RKO (cell line): ENCODE results near the gene CLTB.

Source experiments
- DNase-seq: peaks from one replicate; pipeline ENCODE4 v3.0.0-alpha.2; 2016; ENCODE audit warnings: low spot score

Gene CLTB

DNA sequence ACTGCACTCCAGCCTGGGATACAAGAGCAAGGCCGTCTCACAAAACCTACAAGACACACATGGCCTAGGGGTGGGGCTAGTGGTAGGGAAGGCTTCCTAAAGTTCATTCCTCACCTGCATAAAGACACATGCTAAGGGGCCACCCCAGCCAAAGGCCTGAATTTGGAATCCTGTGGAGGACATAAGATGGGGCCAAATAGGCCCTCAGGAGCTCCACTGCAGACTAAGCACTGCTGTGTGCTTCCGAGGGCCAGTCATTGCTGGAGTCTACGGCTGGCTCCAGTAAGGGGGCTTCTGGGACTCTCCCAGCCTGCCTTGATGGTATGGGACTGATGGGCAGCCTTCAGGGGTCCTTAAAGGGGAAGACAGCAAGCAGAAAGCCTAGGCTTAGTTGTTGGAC is 33.6 kb downstream of the CLTB start:
- no peak for DNase-seq

DNA sequence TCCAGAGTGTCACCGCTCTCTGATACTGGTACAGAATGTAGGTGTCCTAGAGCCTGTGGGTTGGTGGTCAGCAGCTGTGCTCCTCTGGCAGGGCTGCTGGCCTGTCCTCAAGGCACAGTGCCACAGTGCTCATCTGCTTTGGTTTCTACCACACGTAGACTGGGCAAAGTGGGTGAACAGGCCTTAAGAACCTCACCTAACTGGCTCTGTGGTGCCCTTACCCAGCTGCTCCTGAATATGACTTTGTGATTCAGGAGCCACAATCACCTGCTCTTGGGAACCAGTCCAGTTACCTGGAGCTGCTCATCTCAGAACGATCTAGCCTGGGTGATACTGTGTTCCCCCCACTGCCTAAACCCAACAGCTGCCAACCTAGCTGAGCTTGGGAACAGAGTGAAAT is 34.4 kb downstream of the CLTB start:
- no peak for DNase-seq

DNA sequence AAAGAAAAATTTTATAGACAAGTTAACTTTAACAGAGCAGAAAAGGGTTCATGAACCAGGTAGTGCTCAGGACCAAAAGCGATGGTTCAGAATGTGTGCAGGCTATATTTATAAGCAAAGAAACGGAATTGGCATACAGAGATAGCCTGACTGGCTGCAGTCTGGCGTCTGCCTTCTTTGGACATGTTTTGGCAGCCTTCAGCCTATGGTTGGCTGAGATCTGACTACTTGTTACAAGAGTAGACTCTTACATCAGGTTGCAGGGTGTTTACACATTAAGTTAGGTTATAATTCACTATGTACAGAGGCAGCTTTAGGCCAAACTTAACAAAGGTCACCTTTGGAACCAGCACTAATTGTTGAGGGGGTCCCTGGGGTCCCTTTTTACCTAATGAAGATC is 34.9 kb downstream of the CLTB start:
- DNase-seq, result no peak

DNA sequence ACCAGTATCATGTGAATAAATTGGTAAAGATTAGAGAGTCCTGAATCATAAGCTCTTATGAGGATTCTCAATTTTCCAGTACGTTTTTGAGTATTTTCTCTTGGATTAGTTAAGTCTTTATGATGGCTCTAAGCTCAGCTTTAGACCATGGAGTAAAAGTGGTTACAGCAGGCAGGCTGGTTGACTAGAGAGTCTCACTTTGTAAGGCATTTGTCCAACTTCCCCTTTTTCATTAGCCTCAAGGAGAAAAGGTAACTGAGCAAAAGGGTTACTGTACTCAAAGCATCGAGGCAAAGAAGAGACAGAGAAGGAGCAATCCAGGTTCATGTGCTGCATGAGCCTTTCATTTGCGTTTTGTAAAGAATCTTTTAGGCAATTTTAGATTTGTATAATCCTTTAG is 36.5 kb downstream of the CLTB start:
- no peak for DNase-seq

DNA sequence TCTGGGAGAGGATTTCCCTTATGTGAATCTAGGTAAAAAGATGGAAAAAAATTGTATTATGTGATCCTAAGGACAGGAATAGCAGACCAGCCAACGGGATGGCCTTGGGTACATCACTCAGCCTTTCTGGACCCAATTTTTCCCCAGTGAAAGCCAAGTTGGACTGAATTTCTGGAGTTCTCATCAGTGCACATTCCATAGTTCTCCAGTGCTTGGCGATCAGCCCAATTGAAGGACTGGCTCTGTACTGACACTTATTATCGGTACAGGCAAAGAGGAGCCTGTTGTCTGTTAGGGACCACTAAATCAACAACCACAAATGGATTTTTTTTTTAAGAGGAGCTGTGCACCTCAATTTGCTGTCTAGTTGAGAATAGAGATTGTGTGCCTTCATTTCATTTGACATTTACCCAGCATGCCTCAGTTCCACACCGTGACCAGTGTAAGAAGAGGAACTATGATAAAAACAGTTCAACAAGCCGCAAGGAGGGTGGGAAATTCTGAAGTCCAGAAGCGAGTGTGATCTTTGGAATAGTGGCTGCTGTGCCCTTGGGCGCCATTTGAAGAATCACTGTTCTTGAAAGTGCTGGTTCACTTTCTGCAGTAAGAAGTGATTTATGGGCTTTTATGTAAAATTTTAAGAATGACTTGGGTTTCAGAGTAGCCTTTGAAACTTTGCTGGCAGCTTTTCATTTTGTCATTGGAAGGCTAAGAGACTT is 43.1 kb downstream of the CLTB start:
- DNase-seq, result no peak

DNA sequence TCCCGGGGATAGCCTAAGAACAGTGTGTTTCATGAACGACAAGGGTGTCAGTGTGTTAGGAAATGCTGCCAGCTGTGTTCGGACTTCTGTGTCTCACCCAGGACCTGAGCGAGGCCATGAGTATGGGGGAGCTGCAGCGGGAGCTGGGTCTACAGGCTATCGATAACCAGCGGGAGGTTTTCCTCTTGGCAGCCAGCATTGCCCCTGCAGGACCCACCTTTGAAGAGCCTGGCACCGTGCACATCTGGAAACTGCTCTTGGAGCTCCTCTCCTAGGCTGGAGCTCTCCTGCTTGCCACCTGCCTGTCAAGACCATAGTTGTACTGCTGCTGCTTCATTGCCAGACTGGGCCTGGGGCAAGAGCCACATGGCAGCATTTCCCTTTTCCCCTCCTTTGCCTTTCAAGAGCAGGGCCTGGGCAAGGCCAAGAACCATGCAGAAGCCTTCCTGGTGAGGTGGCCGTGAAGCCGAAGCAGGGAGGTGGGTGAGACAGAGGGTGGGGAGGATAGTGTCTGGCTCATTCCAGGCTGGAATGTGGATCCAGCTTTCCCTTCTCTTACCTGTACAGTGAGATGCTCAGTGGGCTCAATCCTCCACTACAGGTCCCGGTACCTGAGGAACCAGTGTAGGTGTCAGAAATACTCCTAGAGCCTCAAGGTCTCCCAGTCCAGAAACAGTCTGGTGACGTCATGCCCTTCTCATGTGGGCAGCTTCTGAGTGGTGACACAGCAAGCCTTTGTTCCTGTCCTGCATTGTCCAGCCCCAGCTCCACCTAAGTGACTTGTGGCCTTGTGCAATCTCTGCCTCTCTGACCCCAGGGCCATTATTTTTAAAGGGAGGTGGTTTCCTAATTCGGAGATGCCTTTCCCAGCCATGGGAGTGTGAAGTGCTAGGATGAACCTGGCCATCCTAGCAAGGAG is 44.5 kb downstream of the CLTB start:
- DNase-seq, result no peak

DNA sequence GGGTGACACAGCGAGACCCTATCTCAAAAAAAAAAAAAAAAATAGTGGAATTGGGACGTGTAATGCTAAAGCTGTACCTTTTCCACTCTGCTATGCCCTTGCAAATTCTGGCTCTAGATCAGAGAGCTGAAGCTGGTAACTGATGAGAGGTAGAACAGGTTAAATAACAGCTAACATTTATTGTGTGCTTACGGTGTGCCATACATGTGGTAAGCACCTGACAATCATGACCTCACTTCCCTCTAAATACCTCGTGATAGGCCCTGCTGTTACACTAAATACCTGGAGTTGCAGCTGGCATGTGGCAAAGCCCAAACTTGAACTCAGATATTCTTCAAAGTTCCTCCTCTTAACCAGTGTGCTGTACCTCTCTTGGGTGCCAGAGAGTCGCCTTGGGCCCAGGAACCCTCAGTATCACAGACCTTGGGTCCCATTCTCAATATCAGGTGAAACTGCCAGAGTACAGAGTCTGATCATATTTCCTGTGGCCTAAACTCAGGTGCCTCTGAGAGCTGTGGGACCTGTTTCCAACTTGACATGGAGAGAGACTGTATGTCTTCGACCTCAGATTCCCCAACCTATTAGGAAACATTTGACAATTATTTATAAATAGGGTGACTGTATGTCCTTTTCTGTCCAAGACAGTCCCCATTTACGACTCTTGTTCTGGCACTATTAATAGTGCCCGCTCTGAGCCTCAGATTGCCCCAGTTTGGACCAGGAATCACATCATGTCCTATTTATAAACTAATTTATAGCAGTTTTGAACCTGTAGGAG is 46.2 kb downstream of the CLTB start:
- no peak for DNase-seq

DNA sequence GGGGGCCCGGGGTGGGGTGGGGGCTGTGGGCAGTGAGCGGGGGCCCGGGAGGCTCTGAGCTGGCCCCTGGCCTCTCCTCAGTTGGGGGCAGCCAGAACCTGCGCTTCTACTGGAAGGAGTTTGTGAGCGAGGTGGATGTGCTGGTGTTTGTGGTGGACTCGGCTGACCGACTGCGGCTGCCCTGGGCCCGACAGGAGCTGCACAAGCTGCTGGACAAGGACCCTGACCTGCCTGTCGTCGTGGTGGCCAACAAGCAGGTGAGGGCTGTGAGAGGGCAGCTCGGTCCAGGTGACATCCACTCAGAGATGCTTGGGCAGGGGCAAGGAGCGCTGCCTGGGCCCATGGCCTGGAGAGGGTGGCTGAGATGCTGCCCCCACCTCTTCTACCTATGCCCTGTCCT is 47.6 kb downstream of the CLTB start:
- no peak for DNase-seq

DNA sequence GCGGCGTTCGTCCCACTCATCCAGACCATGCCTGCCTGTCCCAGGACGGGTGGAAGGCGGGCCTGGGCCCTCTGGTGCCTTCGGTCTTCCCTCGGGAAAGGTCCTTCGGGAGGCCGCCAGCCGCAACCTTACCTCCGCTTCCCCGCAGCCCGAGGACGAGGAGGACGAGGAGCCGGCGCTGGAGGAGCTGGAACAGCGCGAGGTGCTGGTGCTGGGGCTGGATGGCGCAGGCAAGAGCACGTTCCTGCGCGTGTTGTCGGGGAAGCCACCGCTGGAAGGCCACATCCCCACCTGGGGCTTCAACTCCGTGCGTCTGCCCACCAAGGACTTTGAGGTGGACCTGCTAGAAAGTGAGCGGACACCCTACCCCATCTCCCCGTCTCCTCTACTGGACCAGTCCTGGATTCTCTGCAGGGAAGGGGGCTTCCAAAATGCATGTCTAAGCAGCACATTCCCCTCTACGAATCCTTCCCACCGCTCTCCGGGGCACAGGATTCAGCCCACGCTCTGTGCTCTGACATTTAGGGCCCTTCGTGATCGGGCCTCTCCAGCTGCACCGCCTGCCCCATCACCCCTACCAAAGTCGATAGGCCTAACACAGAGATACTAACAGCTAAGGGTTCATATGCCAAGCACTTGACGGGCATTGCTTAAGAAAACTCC is 50.0 kb downstream of the CLTB start:
- no peak for DNase-seq

DNA sequence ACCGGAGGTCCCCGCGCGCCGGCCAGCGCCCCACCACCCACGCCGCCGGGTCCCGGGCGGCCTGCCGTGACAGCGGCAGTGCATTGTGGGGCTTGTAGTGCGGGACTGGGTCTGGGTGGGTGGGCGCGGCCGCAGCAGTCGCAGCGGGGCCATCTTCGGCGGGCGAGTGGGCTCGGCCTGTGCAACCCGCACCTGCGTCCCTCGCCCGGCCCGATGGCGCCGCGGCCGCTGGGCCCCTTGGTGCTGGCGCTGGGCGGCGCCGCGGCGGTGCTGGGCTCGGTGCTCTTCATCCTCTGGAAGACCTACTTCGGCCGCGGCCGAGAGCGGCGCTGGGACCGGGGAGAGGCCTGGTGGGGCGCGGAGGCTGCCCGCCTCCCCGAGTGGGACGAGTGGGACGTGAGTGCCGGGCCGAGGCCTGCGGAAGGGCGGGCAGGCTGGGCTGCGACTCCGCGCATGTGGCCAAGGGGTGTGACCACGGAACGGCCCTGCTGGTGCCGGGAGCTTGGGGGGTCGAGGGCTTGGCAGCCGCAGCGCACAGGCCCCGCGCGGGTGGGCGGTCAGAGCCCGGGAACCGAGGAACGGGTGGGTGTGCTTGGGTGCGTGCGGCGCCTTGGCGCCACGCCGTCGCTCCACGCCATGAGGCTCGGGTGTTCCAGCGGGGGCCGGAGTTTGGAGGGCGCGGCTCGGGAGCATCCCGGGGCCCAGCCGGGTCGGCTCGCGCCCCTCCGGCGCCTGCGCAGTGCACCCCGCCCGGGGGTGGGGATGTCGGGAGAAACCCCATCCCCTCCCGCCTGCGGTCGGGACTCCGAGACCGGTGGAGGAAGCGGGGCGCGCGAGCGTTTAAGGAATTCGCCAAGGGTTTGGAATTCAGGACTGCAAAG is 50.7 kb downstream of the CLTB start, which contains the start of gene ARL10:
ARL10 (plus strand) TSS at position 137 of the 881 bp plus-strand sequence; CDS start at position 214, 77 bp downstream.
- DNase-seq, result no peak

DNA sequence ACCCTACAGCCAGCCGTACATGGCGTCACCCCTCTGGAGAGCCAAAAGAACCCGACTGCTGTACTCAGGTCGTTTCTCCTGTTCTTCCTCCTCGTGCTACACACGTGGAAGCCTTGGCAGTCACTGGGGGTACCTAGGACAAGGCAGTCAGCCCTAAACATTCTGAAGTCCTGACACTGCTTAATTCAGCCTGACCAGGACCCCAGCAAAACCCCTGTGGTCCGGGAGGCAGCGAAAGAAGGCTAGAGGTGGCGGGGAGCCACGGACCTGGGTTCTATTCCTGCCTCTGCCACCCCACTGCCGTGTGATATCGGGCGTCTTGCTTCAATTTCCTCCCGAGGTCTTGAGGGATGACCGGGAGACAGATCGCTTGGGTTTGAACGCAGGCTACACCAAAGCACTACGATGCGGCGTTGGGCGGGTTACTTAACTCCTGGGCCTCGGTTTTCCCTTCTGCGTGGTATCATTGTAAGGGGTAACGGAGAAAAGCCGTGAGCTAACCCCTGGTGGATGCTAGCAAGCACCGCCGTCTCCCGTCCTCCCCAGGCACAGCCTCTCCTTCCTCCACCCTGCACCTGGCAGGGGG is 51.5 kb downstream of the CLTB start:
- DNase-seq, result no peak

DNA sequence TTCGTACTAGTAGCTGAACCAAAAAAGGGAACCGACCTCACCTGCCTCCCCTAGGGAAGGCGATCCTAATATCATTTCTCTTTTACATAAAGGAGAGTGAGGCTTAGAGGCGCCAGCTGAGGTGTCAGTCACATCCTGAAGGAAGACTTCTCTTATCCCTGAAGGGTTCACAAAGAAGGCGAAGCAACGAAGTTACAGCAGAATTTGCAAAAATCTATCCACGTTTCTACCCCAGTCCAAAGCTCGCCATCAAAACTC is 54.2 kb downstream of the CLTB start:
- DNase-seq, result no peak

DNA sequence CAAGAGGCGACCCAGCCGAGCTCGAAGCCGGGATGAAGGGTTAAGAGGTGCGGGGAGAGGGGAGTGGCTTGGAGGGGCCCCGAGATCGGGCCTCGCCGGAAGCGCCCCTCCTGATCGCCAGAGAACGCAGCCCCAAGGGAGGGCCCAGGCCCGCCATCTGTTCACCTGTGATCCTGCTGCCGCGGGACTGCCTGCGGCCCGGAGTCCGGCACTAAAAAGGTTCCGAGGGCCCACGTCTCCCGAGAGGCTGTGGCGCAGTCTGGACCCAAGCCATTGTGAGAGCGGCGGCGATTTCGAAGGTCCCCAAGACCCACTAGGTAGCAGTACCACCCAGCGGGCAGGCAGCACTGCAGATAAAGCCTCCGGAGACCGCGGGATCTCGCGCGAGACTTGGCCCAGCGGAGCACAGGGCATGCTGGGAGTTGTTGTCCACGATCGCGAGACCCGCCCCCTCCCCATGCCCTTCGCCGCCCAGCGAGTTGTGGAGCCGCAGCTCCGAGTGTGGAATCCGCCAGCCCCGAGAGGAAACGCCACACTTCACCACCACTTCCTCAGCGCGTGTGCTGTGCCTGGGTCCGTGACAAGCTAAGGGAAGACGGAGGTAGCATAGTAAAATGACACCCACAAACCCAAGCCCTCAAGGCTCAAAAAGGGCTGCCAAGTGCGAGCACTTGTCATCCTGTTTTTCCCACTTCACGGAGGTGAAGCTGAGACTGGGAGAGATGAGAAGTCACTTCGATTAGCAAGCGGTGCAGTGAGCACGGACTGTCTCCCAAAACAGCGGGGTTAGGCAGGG is 54.7 kb downstream of the CLTB start, which contains the start of gene KIAA1191:
KIAA1191 (minus strand) TSS at position 328 of the 796 bp plus-strand sequence. CDS start 2,256 bp downstream, outside the sequence.
- DNase-seq, result peak; percentile 91

DNA sequence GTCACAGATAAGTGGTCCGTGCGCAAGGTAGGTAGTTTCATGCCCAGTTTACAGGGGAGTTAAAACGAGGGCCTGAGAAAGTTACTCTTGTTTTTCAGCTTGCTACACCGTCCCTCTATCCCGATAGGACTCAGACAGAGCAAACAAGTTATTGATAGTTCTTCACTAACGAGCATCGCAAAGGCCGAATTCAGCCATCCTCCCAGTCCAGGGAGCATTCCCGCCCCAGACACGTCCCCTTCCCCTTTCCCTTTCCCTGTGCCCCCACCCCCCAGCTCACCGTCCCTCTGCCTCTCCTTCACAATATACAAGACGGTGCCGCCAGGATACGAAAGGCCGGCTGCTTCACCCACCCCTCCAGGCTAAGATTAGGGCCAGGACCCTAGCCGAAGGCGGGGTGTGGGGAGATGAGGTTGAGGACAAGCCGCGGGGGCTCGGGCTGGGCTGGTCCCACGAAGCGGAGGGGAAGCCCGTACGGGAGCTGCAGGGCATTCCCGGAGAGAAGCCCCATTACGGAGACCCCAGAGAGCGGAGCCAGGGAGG is 55.4 kb downstream of the CLTB start:
- DNase-seq, result peak; percentile 19

DNA sequence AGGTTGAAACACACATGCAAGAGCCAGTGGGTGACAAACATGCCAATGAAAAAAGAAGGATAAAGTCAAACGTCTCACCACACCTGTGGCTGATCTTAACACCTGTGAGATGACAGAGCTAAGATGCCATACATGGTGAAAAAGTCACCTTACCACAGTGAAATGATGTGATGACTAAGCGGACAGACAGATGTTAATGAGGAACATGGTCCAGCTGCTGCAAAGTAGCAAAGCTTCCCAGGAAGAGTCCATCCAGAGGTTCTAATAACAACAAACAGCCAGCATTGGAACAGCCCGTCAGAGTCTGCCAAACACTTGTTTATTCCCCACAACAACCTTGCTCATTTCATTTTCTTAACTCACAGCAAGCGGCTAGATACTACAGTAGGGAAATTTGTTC is 56.7 kb downstream of the CLTB start:
- peak; percentile 77 for DNase-seq

DNA sequence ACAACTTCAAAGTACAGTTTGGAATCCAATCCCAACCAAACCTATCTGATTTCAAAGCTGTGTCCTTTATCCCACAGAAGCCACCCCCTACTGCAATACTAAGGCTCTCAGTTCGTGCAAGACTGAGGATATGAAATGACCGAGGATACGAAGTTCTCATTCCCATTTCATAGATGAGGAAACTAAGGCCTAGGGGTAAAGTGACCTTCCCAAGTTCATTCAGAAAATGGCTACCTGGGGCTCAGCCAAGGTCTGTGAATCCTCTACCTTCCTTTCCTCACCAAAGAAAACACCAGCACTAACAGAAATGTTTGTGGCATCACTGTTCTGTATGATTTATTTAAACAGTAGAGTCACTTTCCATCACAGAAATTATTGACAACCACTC is 60.2 kb downstream of the CLTB start:
- DNase-seq, result no peak

DNA sequence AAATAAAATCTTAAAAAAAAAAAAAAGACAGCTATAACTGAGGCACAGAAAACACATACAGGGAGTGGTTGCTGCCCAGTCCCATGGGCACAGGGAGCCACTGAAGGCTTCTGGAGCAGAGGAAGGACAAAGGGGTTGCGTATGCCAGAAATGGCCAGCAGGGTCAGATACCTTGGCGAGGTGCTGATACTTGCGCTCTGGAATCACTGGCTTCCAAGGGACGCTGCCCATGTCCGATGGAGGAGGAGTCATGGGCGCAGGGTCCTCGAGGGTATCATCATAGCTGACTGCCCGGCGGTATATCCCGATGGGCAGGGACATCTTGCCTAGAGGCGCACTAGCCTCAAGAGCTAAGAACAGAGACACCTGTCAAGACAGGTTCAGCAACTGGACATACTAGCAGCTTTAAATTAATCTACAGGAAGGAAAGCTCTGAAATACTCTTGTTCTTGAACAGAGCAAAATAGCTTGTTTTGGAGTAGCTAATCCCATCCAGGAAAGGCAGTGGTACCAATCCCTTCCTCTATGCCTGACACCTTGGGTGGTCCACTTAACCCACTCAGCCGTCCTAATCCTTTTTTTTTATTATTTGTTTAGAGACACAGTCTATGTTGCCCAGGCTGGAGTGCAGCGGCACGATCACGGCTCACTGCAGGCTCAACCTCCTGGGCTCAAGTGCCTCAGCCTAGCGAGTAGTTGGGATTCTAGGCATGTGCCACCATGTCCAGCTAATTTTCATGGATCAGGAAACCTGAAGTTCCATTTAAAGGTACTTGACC is 60.8 kb downstream of the CLTB start:
- DNase-seq, result no peak

DNA sequence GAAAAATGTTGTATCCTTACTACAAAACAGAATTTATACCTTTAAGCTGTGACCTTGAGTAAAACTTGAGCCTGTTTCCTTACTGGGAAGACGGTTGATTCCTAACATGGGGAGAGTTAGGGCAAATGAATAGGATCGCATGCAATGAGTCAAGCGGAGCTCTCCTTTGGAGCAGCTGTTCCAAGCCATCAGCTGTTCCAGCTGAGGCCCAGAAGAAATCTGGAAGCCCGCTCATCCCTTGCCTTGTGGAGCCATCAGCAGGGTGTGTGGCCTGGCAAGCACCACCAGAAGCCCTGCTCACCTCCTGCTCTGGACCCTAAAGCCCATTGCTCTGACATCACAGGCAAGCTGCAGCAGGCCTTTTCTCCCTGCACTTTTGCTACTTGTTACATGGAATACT is 62.8 kb downstream of the CLTB start:
- DNase-seq, result no peak
